HepG2 (cell line): Measurements from ENCODE around the gene DYNC2I2. TPM values are rescaled to one million over a fixed set of nuclear protein-coding genes. Genes with fewer than 3 reads are reported as not detected.

Experiments
- CHCHD3 ChIP-seq: sonication (generic); formaldehyde crosslinking; IDR thresholded peaks from 2 replicates; pipeline ENCODE4 v1.8.0; 2022; ENCODE audit warnings: mild to moderate bottlenecking, missing genetic modification reagents, moderate library complexity
- HNRNPL ChIP-seq: fragments of 200-400 bp; formaldehyde crosslinking; IDR thresholded peaks from 2 replicates; pipeline ENCODE4 v1.6.1; 2017; ENCODE audit warnings: mild to moderate bottlenecking, low read depth, low read length
- HOXA3 ChIP-seq: sonication (generic); formaldehyde crosslinking; IDR thresholded peaks from 2 replicates; pipeline ENCODE4 v1.5.0; 2020; ENCODE audit warnings: missing genetic modification reagents
- KLF6 ChIP-seq: IDR thresholded peaks from 2 replicates; pipeline ENCODE4 v1.8.0; 2016; ENCODE audit warnings: missing biosample characterization, missing genetic modification reagents
- MTA1 ChIP-seq: sonication (generic); formaldehyde crosslinking; IDR thresholded peaks from 2 replicates; pipeline ENCODE4 v1.4.0; 2020; ENCODE audit warnings: missing genetic modification reagents, mild to moderate bottlenecking, borderline replicate concordance
- NFE2L1 ChIP-seq: sonication (generic); formaldehyde crosslinking; IDR thresholded peaks from 2 replicates; pipeline ENCODE4 v1.4.0; 2020; ENCODE audit warnings: missing genetic modification reagents, mild to moderate bottlenecking, borderline replicate concordance
- SIX4 ChIP-seq: sonication (generic); formaldehyde crosslinking; IDR thresholded peaks from 2 replicates; pipeline ENCODE4 v1.4.0; 2020; ENCODE audit warnings: missing genetic modification reagents
- TEAD3 ChIP-seq: optimal IDR thresholded peaks from 2 replicates; pipeline ENCODE3; 2016; ENCODE audit warnings: borderline replicate concordance
- THAP11 ChIP-seq: IDR thresholded peaks from 2 replicates; pipeline ENCODE4 v1.6.1; 2016; ENCODE audit warnings: missing biosample characterization, missing genetic modification reagents
- TMF1 ChIP-seq: sonication (generic); formaldehyde crosslinking; IDR thresholded peaks from 2 replicates; pipeline ENCODE4 v1.8.1; 2022; ENCODE audit warnings: low read depth, missing genetic modification reagents
- XBP1 ChIP-seq: sonication (generic); formaldehyde crosslinking; IDR thresholded peaks from 2 replicates; pipeline ENCODE4 v1.5.0; 2020; ENCODE audit warnings: missing genetic modification reagents
- ZEB1 ChIP-seq: IDR thresholded peaks from 2 replicates; pipeline ENCODE4 v1.6.1; 2012; ENCODE audit warnings: mild to moderate bottlenecking, low read depth, inconsistent platforms; ENCODE audit not compliant: insufficient replicate concordance
- ZNF10 ChIP-seq: sonication (generic); formaldehyde crosslinking; IDR thresholded peaks from 2 replicates; pipeline ENCODE4 v1.4.0; 2020; ENCODE audit warnings: mild to moderate bottlenecking, low read depth, missing genetic modification reagents, borderline replicate concordance
- ZNF160 ChIP-seq: sonication (generic); formaldehyde crosslinking; IDR thresholded peaks from 2 replicates; pipeline ENCODE4 v1.8.0; 2022; ENCODE audit warnings: mild to moderate bottlenecking, inconsistent platforms, missing genetic modification reagents
- ZNF619 ChIP-seq: sonication (generic); formaldehyde crosslinking; IDR thresholded peaks from 2 replicates; pipeline ENCODE4 v1.4.0; 2020; ENCODE audit warnings: mild to moderate bottlenecking, missing genetic modification reagents
- polyA plus RNA-seq, 8 experiments: library from polyadenylated mRNA; depleted of rRNA in 3 of 8; stranded (reverse) in 7 of 8; unstranded in 1 of 8; fragments of >200 nt; fragmentation: Illumina TruSeq in 4 of 8; extraction: Trizol in 4 of 8; gene quantifications; 2 replicates each; pipeline versions ENCODE4 v1.2.1 to v1.2.3, GENCODE V29; 2011 to 2016; ENCODE audit warnings: low read depth in 4 of 8, missing spikeins in 1 of 8, mixed read lengths in 1 of 8; ENCODE audit not compliant: insufficient read depth in 1 of 8
- total RNA-seq, 5 experiments: library from RNA; depleted of rRNA; stranded (reverse); fragments of >200 nt; fragmentation: Illumina TruSeq; extraction: Trizol; gene quantifications; 2 replicates each; pipeline ENCODE4 v1.2.3, GENCODE V29; 2016; ENCODE audit warnings: low read depth in 1 of 5
- TF ChIP-seq, protein P1 (sequence below): sonication (generic); formaldehyde crosslinking; IDR thresholded peaks from 2 replicates; pipeline ENCODE4 v1.5.1; 2020; ENCODE audit warnings: mild to moderate bottlenecking, missing genetic modification reagents
- TF ChIP-seq, protein P2 (sequence below): sonication (generic); formaldehyde crosslinking; conservative IDR thresholded peaks from 2 replicates; pipeline ENCODE4 v1.5.0; 2020; ENCODE audit warnings: missing genetic modification reagents
- TF ChIP-seq, protein P3 (sequence below): sonication (generic); formaldehyde crosslinking; IDR thresholded peaks from 2 replicates; pipeline ENCODE4 v1.8.1; 2022; ENCODE audit warnings: mild to moderate bottlenecking, missing genetic modification reagents
- TF ChIP-seq, protein P4 (sequence below): sonication (generic); formaldehyde crosslinking; IDR thresholded peaks from 2 replicates; pipeline ENCODE4 v1.4.0; 2020; ENCODE audit warnings: missing genetic modification reagents

Gene DYNC2I2
- total and polyA plus RNA-seq, 2 of the 13 experiments (the other 11 are each of a cell fraction or from before 2014, with no cell fraction given): 13.7 to 40.2 TPM

DNA sequence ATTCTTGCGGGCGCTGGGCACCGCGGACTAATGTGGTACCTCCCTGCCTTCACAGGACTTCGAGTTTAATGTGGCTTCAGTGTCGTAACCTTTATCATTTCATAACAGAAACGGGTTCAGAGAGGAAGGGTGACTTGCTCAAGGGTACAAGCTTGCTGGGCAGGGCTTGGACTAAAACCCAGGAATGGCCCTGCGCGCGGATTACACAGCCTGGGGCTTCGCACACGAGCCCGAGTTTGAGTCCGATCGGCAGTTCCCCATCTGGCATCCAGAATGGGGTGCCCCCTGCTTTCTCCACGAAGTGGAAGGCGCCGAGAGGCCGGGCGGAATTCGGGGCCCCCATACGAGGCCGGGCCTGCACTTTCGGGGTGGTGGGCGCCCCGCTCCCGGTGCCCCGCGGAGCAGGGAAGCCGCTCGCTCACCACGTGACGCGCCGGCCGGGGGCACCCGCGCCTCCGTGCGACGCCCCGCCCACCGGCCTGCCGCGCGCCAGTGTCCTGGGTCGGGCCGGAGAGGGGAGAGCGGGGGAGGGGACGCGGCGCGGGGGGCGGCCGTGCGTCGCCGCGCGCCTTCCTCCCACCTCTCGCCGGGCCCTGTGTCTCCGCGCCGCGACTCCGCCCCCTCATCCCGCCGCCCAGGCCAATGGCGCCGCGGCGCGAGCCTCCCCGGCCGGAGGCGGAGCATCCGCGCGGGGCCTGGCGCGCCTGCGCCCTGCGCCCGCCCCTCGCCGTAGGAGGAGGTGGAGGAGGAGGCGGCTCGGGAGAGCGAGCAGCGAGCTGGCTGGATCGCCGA is 32.0 kb upstream of the DYNC2I2 start, which contains the start of gene SET (continued):
- no peak for TF ChIP-seq NFE2L1 (CRISPR knock-in tag)
- TF ChIP-seq CHCHD3 (CRISPR knock-in tag): no peak
- TF ChIP-seq, protein P1, sequence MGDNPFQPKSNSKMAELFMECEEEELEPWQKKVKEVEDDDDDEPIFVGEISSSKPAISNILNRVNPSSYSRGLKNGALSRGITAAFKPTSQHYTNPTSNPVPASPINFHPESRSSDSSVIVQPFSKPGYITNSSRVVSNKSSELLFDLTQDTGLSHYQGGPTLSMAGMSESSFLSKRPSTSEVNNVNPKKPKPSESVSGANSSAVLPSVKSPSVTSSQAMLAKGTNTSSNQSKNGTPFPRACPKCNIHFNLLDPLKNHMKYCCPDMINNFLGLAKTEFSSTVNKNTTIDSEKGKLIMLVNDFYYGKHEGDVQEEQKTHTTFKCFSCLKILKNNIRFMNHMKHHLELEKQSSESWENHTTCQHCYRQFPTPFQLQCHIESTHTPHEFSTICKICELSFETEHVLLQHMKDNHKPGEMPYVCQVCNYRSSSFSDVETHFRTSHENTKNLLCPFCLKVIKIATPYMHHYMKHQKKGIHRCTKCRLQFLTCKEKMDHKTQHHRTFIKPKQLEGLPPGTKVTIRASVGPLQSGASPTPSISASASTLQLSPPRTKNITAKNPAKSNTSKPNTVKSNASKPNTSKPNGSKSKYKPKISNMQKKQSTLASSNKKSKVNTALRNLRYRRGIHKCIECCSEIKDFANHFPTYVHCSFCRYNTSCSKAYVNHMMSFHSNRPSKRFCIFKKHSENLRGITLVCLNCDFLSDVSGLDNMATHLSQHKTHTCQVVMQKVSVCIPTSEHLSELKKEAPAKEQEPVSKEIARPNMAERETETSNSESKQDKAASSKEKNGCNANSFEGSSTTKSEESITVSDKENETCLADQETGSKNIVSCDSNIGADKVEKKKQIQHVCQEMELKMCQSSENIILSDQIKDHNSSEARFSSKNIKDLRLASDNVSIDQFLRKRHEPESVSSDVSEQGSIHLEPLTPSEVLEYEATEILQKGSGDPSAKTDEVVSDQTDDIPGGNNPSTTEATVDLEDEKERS (CRISPR knock-in tag): no peak
- TF ChIP-seq, protein P2, sequence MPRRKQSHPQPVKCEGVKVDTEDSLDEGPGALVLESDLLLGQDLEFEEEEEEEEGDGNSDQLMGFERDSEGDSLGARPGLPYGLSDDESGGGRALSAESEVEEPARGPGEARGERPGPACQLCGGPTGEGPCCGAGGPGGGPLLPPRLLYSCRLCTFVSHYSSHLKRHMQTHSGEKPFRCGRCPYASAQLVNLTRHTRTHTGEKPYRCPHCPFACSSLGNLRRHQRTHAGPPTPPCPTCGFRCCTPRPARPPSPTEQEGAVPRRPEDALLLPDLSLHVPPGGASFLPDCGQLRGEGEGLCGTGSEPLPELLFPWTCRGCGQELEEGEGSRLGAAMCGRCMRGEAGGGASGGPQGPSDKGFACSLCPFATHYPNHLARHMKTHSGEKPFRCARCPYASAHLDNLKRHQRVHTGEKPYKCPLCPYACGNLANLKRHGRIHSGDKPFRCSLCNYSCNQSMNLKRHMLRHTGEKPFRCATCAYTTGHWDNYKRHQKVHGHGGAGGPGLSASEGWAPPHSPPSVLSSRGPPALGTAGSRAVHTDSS (CRISPR knock-in tag): no peak
- TF ChIP-seq, protein P3, sequence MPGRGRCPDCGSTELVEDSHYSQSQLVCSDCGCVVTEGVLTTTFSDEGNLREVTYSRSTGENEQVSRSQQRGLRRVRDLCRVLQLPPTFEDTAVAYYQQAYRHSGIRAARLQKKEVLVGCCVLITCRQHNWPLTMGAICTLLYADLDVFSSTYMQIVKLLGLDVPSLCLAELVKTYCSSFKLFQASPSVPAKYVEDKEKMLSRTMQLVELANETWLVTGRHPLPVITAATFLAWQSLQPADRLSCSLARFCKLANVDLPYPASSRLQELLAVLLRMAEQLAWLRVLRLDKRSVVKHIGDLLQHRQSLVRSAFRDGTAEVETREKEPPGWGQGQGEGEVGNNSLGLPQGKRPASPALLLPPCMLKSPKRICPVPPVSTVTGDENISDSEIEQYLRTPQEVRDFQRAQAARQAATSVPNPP: 0 out of 2 replicates have a peak, but pooled peaks have one; percentile 59
- no peak for TF ChIP-seq ZEB1
- TF ChIP-seq TEAD3 (CRISPR knock-in tag): peak; percentile 6
- TF ChIP-seq, protein P4, sequence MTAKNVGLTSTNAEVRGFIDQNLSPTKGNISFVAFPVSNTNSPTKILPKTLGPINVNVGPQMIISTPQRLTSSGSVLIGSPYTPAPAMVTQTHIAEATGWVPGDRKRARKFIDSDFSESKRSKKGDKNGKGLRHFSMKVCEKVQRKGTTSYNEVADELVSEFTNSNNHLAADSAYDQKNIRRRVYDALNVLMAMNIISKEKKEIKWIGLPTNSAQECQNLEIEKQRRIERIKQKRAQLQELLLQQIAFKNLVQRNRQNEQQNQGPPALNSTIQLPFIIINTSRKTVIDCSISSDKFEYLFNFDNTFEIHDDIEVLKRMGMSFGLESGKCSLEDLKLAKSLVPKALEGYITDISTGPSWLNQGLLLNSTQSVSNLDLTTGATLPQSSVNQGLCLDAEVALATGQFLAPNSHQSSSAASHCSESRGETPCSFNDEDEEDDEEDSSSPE (CRISPR knock-in tag): peak; percentile 78
- TF ChIP-seq SIX4: no peak
- no peak for TF ChIP-seq XBP1
- TF ChIP-seq HNRNPL: peak; percentile 83
- TF ChIP-seq ZNF10 (CRISPR knock-in tag): no peak
- TF ChIP-seq KLF6 (CRISPR knock-in tag): no peak; the same call in 1 of the 2 replicates
- TF ChIP-seq THAP11 (CRISPR knock-in tag): peak; percentile 32; the same call in 1 of the 2 replicates
- peak; percentile 56 for TF ChIP-seq HOXA3 (CRISPR knock-in tag)
- TF ChIP-seq TMF1 (CRISPR knock-in tag): no peak; the same call in 1 of the 2 replicates
- TF ChIP-seq ZNF160 (CRISPR knock-in tag): no peak; the same call in 1 of the 2 replicates
- no peak for TF ChIP-seq ZNF619
- TF ChIP-seq MTA1: peak; percentile 53; the same call in 1 of the 2 replicates
